GM18861 (cell line): ENCODE measurements around the gene PARD6G.
"Not testable (repeated sequence)": the region's sequence is repeated elsewhere in the genome, so short reads cannot be mapped to it uniquely, and the experiment has no call there.

Source experiments
- ATAC-seq: cut with Tn5 transposase; IDR thresholded peaks from one replicate; pipeline ENCODE4 v1.9.1; 2021; ENCODE audit not compliant: unreplicated experiment

Gene PARD6G

GRCh38 chr18:80241919-80242777 is 5.2 kb downstream of the PARD6G start:
- no peak for ATAC-seq

DNA sequence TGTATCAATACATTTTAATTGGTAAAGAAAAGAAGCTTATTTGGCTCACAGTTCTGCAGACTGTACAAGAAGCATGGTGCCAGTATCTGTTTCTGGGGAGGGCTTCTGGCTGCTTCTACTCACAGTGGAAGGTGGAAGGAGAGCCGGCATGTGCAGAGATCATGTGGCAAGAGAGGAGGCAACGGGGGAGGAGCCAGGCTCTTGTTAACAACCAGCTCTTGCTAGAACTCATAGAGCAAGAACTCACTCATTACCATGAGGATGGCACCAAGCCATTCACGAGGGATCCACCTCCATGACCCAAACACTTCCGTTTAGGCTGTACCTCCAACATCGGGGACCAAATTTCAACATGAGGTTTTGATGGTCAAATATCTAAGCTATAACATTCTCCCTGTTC is 7.5 kb downstream of the PARD6G start:
- no peak for ATAC-seq

DNA sequence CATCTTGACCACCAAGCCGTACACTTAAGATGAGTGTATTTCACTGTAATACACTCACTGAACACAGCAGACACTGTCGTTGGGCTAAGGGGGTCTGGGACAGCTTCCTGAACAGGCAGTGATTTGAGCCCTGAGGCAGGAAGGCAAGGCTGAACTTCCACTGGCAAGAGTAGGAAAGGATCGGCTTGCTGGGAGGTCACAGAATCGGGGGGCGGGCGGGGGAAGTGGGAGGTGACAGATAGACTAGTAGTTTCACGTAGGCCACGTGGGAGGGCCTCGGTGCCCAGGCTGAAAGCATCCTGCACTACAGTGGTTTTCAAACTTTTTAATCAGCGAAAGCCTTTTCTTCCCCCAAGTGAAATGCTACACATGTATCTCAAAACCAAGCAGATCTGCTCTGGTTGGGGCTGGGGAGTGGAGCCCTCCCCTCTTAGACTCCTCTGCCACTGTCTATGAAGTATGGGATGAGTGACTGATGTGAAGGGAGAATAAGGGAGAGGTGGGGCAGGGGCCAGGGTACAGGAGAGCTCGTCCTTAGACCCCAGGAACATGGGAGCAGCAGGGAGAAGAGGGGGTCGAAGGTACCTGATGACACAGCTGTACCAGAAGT is 8.6 kb downstream of the PARD6G start:
- no peak for ATAC-seq

DNA sequence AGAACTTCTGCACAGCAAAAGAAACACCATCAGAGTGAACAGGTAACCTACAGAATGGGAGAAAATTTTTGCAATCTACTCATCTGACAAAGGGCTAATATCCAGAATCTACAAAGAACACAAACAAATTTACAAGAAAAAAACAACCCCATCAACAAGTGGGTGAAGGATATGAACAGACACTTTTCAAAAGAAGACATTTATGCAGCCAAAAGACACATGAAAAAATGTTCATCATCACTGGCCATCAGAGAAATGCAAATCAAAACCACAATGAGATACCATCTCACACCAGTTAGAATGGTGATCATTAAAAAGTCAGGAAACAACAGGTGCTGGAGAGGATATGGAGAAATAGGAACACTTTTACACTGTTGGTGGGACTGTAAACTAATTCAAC is 9.8 kb downstream of the PARD6G start:
- ATAC-seq, result not testable (repeated sequence)

GRCh38 chr18:80234398-80234797 is 12.9 kb downstream of the PARD6G start:
- no peak for ATAC-seq

- no peak for ATAC-seq
Measured at GRCh38 chr18:80233899-80234298, 13.4 kb downstream of the PARD6G start.

DNA sequence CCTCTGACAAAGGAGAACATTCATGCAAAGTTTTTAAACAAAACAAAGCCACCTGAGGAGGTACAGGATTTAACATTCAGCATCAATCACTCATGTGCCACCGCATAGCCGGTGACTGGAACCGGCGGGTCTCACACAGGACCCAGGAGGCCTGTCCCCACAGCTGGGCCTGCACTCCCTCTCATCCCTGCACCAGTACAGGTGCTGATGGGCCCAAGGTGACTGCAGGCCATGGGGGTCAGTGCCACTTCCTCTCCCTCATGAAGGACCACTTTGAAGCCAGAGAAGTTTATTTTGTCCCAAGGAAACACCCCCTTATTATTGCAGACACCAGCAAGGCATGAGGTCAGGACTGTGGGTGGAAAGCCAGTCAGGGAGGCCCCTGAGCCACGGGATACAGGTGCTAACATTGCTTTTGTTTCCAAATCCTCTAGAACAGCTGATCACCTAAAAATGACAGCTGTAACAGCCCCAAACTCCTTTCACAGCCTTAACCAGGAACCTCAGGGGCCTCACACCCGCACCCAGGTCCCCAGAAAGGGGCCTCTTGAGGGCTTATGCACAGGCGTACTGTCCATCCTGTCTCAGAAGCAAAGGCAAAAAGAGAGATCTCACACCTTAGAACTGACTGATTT is 14.0 kb downstream of the PARD6G start:
- ATAC-seq, result no peak

DNA sequence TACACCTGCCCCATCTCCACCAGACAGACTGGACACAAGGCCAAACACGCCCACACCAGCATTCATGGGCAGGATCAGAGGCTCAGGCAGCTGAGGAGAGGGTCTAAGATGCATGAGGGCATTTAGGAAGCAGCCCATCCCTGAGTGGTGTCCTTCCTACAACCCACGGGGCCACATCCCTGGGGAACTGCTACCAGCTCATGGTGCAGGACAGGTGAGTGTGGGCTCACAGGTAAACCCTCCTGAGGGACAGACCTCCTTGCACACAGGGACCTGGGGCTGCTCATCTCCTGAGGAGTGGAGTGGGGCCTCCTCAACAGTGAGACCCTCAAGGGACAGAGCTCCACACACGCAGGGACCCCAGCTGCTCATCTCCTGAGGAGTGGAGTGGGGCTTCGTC is 14.6 kb downstream of the PARD6G start:
- no peak for ATAC-seq

- ATAC-seq, result no peak
Measured at GRCh38 chr18:80232030-80232429, 15.3 kb downstream of the PARD6G start.

- no peak for ATAC-seq
Measured at GRCh38 chr18:80231616-80232015, 15.7 kb downstream of the PARD6G start.

DNA sequence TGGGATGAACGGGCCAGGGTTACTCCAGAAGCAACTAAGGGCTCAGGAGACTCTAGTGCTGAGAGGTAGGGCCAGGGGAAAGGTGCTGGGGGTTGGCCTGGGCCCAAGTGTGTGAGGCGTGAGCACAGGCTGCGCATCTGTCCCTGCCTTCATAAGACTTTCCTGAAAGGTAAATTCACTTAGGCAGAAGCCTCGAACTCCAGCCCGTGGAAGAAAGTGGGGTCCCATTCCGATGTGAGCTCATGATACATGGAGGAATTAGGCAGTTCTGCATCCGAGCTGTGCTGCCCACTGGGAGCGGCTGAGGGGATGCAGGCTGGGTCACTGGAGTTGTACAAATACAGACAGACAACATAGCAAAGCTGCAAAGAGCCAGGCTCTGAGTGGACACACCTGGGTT is 16.2 kb downstream of the PARD6G start:
- ATAC-seq, result no peak

- no peak for ATAC-seq
Measured at GRCh38 chr18:80229766-80230745, 17.3 kb downstream of the PARD6G start.

GRCh38 chr18:80229363-80229762 is 18.0 kb downstream of the PARD6G start:
- no peak for ATAC-seq

- no peak for ATAC-seq
Measured at GRCh38 chr18:80228051-80228848, 19.1 kb downstream of the PARD6G start.

- no peak for ATAC-seq
Measured at GRCh38 chr18:80227472-80227871, 19.8 kb downstream of the PARD6G start.

DNA sequence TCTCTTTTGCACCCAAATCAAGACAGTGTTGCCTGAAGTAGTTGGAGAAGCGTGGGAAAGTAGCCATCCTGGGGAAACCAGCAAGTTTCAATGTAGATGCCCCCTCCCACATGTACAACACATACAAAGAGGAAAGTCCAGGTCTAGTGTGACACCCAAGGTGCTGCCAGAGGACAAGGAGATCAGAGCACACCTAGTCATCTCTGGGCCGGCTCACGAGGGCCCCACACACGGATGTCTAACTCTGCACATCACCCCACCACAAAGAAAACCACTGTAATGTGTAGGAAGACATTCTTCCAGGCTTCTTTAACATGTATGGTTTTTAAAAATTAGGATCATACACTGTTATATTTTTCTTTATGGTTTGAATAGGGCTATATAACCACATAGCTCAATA is 21.6 kb downstream of the PARD6G start:
- ATAC-seq, result no peak

DNA sequence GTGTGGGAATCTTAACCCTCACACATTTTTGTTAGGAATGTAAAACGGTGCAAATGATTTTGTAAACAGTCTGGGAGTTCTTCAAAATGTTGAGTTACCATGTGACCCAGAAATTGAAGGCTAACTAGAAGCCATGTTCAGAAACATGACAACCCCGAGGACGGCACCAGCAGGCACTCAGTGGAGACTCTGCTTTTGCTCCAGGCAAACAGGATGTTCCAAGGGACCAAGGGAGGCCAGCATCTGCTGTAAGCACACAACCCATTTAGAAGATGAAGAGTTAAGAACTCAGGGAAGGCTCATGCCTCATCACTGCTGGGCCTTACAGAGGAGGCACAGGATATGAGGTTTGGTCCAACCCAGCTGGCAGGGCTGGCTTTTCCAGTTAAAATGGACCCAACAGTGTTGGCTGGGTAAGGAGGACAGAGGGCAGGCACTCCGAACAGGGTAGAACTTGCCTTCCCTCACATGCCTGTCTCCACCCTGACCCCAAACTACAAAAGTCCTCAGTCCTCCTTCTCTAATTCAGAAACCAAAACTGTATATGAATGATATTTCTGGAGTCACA is 23.6 kb downstream of the PARD6G start:
- no peak for ATAC-seq

- not testable (repeated sequence) for ATAC-seq
Measured at GRCh38 chr18:80219488-80219887, 27.8 kb downstream of the PARD6G start.

- no peak for ATAC-seq
Measured at GRCh38 chr18:80218341-80219227, 28.7 kb downstream of the PARD6G start.
